ENCODE data around the gene ANXA8. TPM values are rescaled to one million over a fixed set of nuclear protein-coding genes. Genes with fewer than 3 reads are reported as not detected.
"Not testable (repeated sequence)": the region's sequence is repeated elsewhere in the genome, so short reads cannot be mapped to it uniquely, and the experiment has no call there.

The ANXA8 gene
- total RNA-seq, 4 donors from 2014 or later, result 98.0 to 254 (median 169) TPM

DNA sequence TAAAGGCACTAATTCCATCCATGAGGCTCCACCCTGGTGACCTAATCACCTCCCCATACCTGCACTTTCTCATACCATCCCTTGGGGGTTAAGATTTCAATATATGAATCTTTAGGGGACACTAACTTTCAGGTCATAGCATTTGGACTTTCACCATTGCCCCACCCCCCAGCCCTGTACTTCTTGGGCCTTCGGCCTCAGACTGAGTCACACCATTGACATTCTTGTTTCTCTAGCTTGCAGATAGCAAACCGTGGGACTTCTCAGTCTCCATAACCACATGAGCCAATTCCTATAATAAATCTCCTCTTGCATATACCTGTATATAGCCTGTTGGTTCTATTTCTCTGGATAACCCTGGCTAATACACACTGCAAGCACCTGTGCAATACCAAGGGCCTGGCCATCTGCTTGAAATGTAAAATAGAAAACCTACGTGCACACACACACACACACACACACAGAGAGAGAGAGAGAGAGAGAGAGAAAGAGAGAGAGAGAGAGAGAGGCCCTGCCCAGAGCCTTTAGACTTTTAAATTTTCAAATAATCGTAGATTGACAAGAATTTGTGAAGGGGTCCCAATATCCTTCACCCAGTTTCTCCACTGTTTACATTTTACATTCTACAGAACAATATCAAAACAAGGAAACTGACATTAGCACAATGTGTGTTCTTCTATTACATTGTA lies 25.3 kb downstream of the ANXA8 start:
- no peaks in the 10 kb centered on the region for H3K36me3 ChIP-seq
- H3K27me3 ChIP-seq, result peaks cover 3% of the 10 kb centered on the region
- WGBS, result 79% methylated on average over 4 of the region's 4 CpGs
- TF ChIP-seq POLR2AphosphoS5 (IDR thresholded peaks at IDR 0.05) (no peak), POLR2A (IDR thresholded peaks at IDR 0.05) (no peak), EP300 (IDR thresholded peaks at IDR 0.05) (no peak)
- TF ChIP-seq, protein P1, sequence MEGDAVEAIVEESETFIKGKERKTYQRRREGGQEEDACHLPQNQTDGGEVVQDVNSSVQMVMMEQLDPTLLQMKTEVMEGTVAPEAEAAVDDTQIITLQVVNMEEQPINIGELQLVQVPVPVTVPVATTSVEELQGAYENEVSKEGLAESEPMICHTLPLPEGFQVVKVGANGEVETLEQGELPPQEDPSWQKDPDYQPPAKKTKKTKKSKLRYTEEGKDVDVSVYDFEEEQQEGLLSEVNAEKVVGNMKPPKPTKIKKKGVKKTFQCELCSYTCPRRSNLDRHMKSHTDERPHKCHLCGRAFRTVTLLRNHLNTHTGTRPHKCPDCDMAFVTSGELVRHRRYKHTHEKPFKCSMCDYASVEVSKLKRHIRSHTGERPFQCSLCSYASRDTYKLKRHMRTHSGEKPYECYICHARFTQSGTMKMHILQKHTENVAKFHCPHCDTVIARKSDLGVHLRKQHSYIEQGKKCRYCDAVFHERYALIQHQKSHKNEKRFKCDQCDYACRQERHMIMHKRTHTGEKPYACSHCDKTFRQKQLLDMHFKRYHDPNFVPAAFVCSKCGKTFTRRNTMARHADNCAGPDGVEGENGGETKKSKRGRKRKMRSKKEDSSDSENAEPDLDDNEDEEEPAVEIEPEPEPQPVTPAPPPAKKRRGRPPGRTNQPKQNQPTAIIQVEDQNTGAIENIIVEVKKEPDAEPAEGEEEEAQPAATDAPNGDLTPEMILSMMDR (IDR thresholded peaks at IDR 0.05), result no peak
- H3K4me3 ChIP-seq, result no peak overlapping the region
- H3K9me3 ChIP-seq, result no peaks in the 10 kb centered on the region
- no peak overlapping the region for H3K27ac ChIP-seq
- no peak for DNase-seq (ENCODE audit: low spot score in 2 of 2)
- no peaks in the 10 kb centered on the region for H3K4me1 ChIP-seq

DNA sequence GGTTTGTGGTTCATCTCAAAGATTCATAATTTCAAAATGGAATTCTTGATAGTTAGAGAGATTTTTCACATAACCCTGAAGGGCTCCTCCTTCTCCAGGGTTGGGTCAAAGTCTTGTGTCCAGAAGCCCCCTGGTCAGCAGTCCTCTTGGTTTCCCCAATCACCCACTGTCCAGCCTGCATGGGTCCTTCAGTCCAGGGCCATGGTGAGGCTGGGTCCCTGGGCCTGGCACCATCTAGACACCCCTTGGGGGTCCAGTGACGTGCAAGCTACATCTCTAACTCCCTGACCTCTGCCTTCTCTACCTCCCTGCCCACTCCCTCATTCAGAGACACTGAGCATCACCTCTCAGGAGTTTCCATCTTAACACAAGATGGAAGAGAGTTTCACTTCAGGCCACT lies 26.1 kb downstream of the ANXA8 start:
- no peak overlapping the region for H3K27ac ChIP-seq
- H3K4me3 ChIP-seq, result no peak overlapping the region
- H3K36me3 ChIP-seq, result no peaks in the 10 kb centered on the region
- TF ChIP-seq EP300 (IDR thresholded peaks at IDR 0.05) (no peak), POLR2A (IDR thresholded peaks at IDR 0.05) (no peak), POLR2AphosphoS5 (IDR thresholded peaks at IDR 0.05) (no peak)
- TF ChIP-seq, protein P1 (IDR thresholded peaks at IDR 0.05), result no peak
- H3K4me1 ChIP-seq, result no peaks in the 10 kb centered on the region
- no peaks in the 10 kb centered on the region for H3K9me3 ChIP-seq
- peaks cover 3% of the 10 kb centered on the region for H3K27me3 ChIP-seq
- DNase-seq (ENCODE audit: low spot score in 2 of 2), result peak; percentile 31 to 56
- 94% methylated on average over 1 of the region's 1 CpG for WGBS

DNA sequence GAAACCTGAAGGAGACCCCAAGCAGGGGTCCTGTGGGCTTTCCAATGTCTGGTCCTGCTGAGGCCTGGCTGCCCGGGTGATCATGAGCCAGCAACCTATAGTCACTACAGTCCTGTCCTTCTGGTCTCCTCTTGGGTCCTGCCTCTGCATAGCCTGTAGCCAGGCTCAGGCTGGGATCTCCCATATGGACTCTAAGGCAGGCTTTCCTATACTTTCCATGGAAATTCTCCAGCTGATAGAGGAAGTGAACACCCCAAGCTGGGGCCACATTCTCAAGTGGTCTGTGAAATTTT lies 26.4 kb downstream of the ANXA8 start:
- Histone ChIP-seq H3K9me3 (no peaks in the 10 kb centered on the region), H3K4me1 (no peaks in the 10 kb centered on the region), H3K27me3 (peaks cover 3% of the 10 kb centered on the region), H3K36me3 (no peaks in the 10 kb centered on the region), H3K4me3 (no peak overlapping the region), H3K27ac (no peak overlapping the region)
- WGBS, result 100% methylated on average over 1 of the region's 1 CpG
- peak; percentile 27 to 68 for DNase-seq (ENCODE audit: low spot score in 2 of 2)
- TF ChIP-seq POLR2AphosphoS5 (IDR thresholded peaks at IDR 0.05) (no peak), POLR2A (IDR thresholded peaks at IDR 0.05) (no peak), EP300 (IDR thresholded peaks at IDR 0.05) (no peak)
- TF ChIP-seq, protein P1 (IDR thresholded peaks at IDR 0.05), result no peak

DNA sequence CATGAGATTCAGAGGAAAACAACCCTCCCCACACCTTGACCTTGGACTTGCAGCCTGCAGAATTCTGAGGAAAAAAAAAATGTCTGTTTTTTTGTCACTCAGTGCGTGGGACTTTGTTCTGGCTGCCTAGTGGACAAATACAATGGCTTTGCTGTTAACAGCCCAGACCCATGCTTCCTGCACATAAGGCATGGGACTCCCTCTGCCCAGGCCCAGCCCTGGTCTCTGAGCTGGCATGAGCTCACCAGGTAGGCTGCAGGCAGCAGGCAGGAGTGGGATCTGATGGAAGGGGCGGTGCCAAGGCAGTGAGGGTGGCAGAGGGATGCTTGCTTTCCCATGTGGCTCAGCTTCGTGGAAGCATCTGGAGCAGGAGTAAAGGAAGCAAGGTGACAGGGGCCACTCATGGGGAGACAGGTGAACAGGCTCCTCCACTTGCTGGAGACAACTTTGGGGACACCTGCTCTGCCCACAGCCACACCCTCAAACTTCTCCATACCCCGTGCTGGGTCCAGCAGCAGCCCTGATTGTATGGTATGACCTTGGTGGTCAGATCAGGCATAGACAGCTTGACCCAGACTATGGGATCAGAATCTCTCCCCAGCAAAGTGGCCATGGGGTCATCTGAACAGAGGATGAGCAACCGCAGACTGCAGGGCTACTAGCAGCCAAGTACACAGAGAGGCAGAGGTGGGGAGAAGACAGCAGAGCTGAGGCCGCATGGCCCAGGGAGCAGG lies 27.0 kb downstream of the ANXA8 start:
- WGBS, result 95% methylated on average over 5 of the region's 6 CpGs
- Histone ChIP-seq H3K4me1 (no peaks in the 10 kb centered on the region), H3K27me3 (peaks cover 3% of the 10 kb centered on the region), H3K36me3 (no peaks in the 10 kb centered on the region), H3K27ac (no peak overlapping the region), H3K4me3 (no peak overlapping the region), H3K9me3 (no peaks in the 10 kb centered on the region)
- DNase-seq (ENCODE audit: low spot score in 2 of 2), result peak in 1 of 2 donors; percentile 39
- TF ChIP-seq EP300 (IDR thresholded peaks at IDR 0.05), result no peak
- TF ChIP-seq POLR2A (IDR thresholded peaks at IDR 0.05), result no peak
- TF ChIP-seq POLR2AphosphoS5 (IDR thresholded peaks at IDR 0.05), result no peak
- TF ChIP-seq, protein P1 (IDR thresholded peaks at IDR 0.05), result no peak

DNA sequence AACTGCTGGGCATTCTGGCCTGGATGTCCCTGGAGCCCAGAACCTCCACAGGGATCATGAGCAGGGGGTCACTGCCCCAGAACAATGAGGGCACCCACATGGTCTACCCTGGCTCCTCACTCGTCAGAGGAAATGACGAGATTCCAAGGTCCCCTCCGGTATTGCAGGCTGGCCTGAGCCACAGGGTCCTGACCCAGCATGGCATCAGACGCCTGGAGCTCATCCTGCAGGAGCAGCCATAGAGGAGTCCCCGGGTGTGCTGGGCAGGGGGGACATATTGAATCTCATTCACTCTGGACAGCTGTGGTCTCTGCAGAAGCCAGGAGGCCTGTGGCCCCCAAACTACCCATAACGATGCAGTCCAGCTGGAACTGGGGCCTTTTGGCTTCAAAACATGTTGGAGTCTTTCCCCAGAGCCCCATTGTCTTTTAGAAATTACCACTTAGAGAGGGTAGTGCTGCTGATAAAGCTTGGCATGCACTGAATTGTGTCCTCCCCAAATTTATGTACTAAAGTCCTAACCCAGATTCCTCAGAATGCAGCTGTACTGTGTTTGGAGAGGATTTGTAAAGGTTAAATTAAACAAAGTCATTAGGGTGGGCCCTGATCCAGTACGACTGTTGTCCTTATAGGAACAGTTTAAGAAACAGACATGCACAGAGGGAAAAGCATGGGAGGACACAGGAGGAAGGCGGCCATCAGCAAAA lies 27.7 kb downstream of the ANXA8 start:
- no peak for TF ChIP-seq POLR2A (IDR thresholded peaks at IDR 0.05)
- TF ChIP-seq, protein P1 (IDR thresholded peaks at IDR 0.05), result no peak
- no peak for TF ChIP-seq POLR2AphosphoS5 (IDR thresholded peaks at IDR 0.05)
- no peak for TF ChIP-seq EP300 (IDR thresholded peaks at IDR 0.05)
- no peak overlapping the region for H3K4me3 ChIP-seq
- 92% methylated on average over 6 of the region's 8 CpGs for WGBS
- H3K9me3 ChIP-seq, result no peaks in the 10 kb centered on the region
- no peak overlapping the region for H3K27ac ChIP-seq
- peaks cover 3% of the 10 kb centered on the region for H3K27me3 ChIP-seq
- H3K36me3 ChIP-seq, result no peaks in the 10 kb centered on the region
- DNase-seq (ENCODE audit: low spot score in 2 of 2), result peak; percentile 56 to 57
- no peaks in the 10 kb centered on the region for H3K4me1 ChIP-seq

DNA sequence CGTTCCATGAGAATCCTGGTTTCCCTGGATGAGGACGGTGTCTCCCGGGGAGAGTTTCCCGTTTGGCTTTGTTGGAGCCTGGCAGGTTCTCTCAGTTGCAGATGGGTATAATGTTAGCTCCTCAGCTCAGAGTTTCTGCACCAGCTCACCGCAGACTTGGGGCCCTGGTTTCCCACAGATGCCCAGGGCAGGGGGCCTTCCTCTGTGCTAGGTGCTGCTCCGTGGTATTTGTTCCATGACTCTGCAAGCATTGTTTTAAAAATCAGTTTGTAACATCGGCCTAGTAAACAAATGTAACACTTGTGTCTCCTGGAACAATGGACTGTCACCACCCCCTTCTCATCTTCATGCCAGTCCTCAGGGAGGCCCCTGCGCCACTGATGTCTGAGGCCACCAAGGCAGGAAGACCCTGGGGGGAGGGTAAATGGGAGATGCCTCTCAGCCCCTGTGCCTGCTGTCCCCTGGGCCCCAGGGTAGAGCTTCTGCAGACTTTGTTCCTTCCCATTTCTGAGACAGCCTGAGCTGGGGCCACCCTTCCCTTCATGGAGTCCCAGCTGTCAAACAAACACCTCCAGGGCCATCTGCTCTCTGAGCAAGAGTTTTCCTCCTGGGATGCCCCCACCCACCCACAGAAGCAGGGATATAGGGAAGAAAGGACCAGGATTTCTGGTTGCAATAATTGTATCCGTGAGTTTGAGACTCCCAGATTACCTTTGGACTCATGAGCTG lies 28.4 kb downstream of the ANXA8 start:
- not testable (repeated sequence) for H3K27me3 ChIP-seq, H3K9me3 ChIP-seq, H3K36me3 ChIP-seq, H3K27ac ChIP-seq, H3K4me1 ChIP-seq, H3K4me3 ChIP-seq
- DNase-seq (ENCODE audit: low spot score in 2 of 2), result peak in 1 of 2 donors; percentile 47
- WGBS, result 84% methylated on average over 9 of the region's 9 CpGs

All from suprapubic skin (tissue), 4 donors.